ENCODE results near the gene CPLX4.

Gene CPLX4

GRCh38 chr18:59249199-59249774 lies 69.2 kb downstream of the CPLX4 start:
- Histone ChIP-seq H3K9ac (ENCODE audit: low read length) (no peak overlapping the region), H2AFZ (ENCODE audit: low read depth, low read length) (no peak overlapping the region), H3K36me3 (replicated peaks; ENCODE audit: low read depth, low read length) (no peaks in the 10 kb centered on the region), H3K9me3 (ENCODE audit: insufficient read depth, low read length) (no peaks in the 10 kb centered on the region), H3K4me1 (ENCODE audit: low read length) (no peaks in the 10 kb centered on the region), H3K4me3 (ENCODE audit: low read length) (no peak overlapping the region), H3K4me2 (ENCODE audit: low read length) (no peak overlapping the region), H4K20me1 (ENCODE audit: insufficient read depth, low read length) (no peaks in the 10 kb centered on the region), H3K79me2 (ENCODE audit: low read length) (no peaks in the 10 kb centered on the region), H3K27ac (ENCODE audit: low read length) (no peak overlapping the region), H3K27me3 (ENCODE audit: low read depth, low read length) (peaks cover 61% of the 10 kb centered on the region)
- no peak for TF ChIP-seq EZH2phosphoT487 (IDR thresholded peaks at IDR 0.05; ENCODE audit: low read depth)
- peak; percentile 99 for TF ChIP-seq CTCF (IDR thresholded peaks at IDR 0.05; ENCODE audit: low read depth, low read length)

GRCh38 chr18:59246796-59247195 lies 71.7 kb downstream of the CPLX4 start:
- peaks cover 59% of the 10 kb centered on the region for H3K27me3 ChIP-seq (ENCODE audit: low read depth, low read length)

More at GRCh38 chr18:59246796-59247195, 71.7 kb downstream of the CPLX4 start:
- Histone ChIP-seq H3K4me2 (ENCODE audit: low read length) (no peak overlapping the region), H3K9me3 (ENCODE audit: insufficient read depth, low read length) (no peaks in the 10 kb centered on the region), H3K27ac (ENCODE audit: low read length) (no peak overlapping the region), H4K20me1 (ENCODE audit: insufficient read depth, low read length) (no peaks in the 10 kb centered on the region), H3K4me1 (ENCODE audit: low read length) (no peaks in the 10 kb centered on the region), H3K79me2 (ENCODE audit: low read length) (no peaks in the 10 kb centered on the region), H2AFZ (ENCODE audit: low read depth, low read length) (no peak overlapping the region), H3K9ac (ENCODE audit: low read length) (no peak overlapping the region), H3K36me3 (replicated peaks; ENCODE audit: low read depth, low read length) (no peaks in the 10 kb centered on the region), H3K4me3 (ENCODE audit: low read length) (no peak overlapping the region)
- no peak for TF ChIP-seq EZH2phosphoT487 (IDR thresholded peaks at IDR 0.05; ENCODE audit: low read depth)
- no peak for TF ChIP-seq CTCF (IDR thresholded peaks at IDR 0.05; ENCODE audit: low read depth, low read length)
